Gastrocnemius medialis (tissue), 4 donors: ENCODE measurements around the gene ALB. TPM values are rescaled to one million over a fixed set of nuclear protein-coding genes. Genes with fewer than 3 reads are reported as not detected.

Experiments
- ATAC-seq, 2 donors: fragments of 150-250 bp; one replicate each; pipeline ENCODE4 v1.9.1; 2016
- DNase-seq, 2 donors: peaks; one replicate each; pipeline ENCODE4 v3.0.0-alpha.2; 2019
- H3K27ac ChIP-seq, 4 donors: fragments of 200-600 bp; sonication (generic); 1 replicate in 1 of 4; 2 replicates in 3 of 4; pipeline ENCODE4 v1.5.1; 2016 to 2018; ENCODE audit warnings: mild to moderate bottlenecking in 2 of 4, moderate library complexity in 1 of 4
- H3K27me3 ChIP-seq, 3 donors: fragments of 200-600 bp; sonication (generic) in 2 of 3; 1 replicate in 1 of 3; 2 replicates in 2 of 3; pipeline versions ENCODE4 v1.5.1 to v1.6.0; 2016 to 2019; ENCODE audit warnings: mild to moderate bottlenecking in 1 of 3, moderate library complexity in 1 of 3
- H3K36me3 ChIP-seq, 2 donors: fragments of 200-600 bp; sonication (generic) in 1 of 2; one replicate each; pipeline ENCODE4 v1.5.1; 2017 to 2018
- H3K4me1 ChIP-seq, 2 donors: fragments of 200-600 bp; sonication (generic) in 1 of 2; one replicate each; pipeline ENCODE4 v1.5.1; 2016 to 2017; ENCODE audit warnings: mild to moderate bottlenecking in 2 of 2
- H3K4me3 ChIP-seq, 4 donors: fragments of 200-600 bp; sonication (generic) in 3 of 4; 1 replicate in 1 of 4; 2 replicates in 3 of 4; pipeline ENCODE4 v1.5.1; 2016 to 2019; ENCODE audit warnings: mild to moderate bottlenecking in 2 of 4
- H3K9me3 ChIP-seq, 3 donors: fragments of 200-600 bp; sonication (generic) in 2 of 3; 1 replicate in 1 of 3; 2 replicates in 2 of 3; pipeline ENCODE4 v1.5.1; 2016 to 2019
- POLR2A ChIP-seq, 2 donors: fragments of 450-650 bp; IDR thresholded peaks; one replicate each; pipeline ENCODE4 v1.6.1; 2017; ENCODE audit warnings: antibody characterized with exemption in 2 of 2, mild to moderate bottlenecking in 2 of 2, moderate library complexity in 2 of 2
- in situ Hi-C, 4 donors: fragments of 200-750 bp; cut with MboI; loops; one replicate each; pipeline versions ENCODE4 v1.15.0 to v1.8.0; 2017; ENCODE audit warnings: low sequenced_read_pairs in 4 of 4
- intact Hi-C: fragments of 100-400 bp; cut with DNase I; formaldehyde crosslinking; loops from one replicate; pipeline ENCODE4 v1.15.1; 2023; ENCODE audit warnings: low total_unique reads
- total RNA-seq, 4 donors: library from RNA; depleted of rRNA; stranded (reverse); fragments of >200 nt; gene quantifications; one replicate each; pipeline versions ENCODE4 v1.1.0 to v1.2.3, GENCODE V29; 2016
- TF ChIP-seq, protein P1 (sequence below), 5 experiments: fragments of 450-650 bp in 3 of 5; fragments of 200-600 bp in 2 of 5; sonication (generic) in 2 of 5; IDR thresholded peaks in 4 of 5; conservative IDR thresholded peaks in 1 of 5; 1 replicate in 4 of 5; 2 replicates in 1 of 5; pipeline ENCODE4 v1.5.1; 2016 to 2019; ENCODE audit warnings: antibody characterized with exemption in 5 of 5, mild to moderate bottlenecking in 3 of 5, moderate library complexity in 3 of 5

ALB gene
- total RNA-seq, 4 donors from 2014 or later = 67.3 to 166 TPM; not detected in 2

DNA sequence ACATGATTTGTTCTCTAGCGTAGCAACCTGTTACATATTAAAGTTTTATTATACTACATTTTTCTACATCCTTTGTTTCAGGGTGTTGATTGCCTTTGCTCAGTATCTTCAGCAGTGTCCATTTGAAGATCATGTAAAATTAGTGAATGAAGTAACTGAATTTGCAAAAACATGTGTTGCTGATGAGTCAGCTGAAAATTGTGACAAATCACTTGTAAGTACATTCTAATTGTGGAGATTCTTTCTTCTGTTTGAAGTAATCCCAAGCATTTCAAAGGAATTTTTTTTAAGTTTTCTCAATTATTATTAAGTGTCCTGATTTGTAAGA is 2.4 kb downstream of the ALB start:
- Histone ChIP-seq H3K36me3 (no peaks in the 10 kb centered on the region), H3K27ac (no peak overlapping the region), H3K27me3 (no peaks in the 10 kb centered on the region), H3K4me1 (no peaks in the 10 kb centered on the region), H3K9me3 (no peaks in the 10 kb centered on the region), H3K4me3 (no peak overlapping the region)
- intact Hi-C loops = no loop called here
- ATAC-seq (no peak), DNase-seq (no peak)
- no peak for TF ChIP-seq POLR2A (IDR thresholded peaks at IDR 0.05)
- TF ChIP-seq, protein P1, sequence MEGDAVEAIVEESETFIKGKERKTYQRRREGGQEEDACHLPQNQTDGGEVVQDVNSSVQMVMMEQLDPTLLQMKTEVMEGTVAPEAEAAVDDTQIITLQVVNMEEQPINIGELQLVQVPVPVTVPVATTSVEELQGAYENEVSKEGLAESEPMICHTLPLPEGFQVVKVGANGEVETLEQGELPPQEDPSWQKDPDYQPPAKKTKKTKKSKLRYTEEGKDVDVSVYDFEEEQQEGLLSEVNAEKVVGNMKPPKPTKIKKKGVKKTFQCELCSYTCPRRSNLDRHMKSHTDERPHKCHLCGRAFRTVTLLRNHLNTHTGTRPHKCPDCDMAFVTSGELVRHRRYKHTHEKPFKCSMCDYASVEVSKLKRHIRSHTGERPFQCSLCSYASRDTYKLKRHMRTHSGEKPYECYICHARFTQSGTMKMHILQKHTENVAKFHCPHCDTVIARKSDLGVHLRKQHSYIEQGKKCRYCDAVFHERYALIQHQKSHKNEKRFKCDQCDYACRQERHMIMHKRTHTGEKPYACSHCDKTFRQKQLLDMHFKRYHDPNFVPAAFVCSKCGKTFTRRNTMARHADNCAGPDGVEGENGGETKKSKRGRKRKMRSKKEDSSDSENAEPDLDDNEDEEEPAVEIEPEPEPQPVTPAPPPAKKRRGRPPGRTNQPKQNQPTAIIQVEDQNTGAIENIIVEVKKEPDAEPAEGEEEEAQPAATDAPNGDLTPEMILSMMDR (IDR thresholded peaks at IDR 0.05 in 4 of 5, conservative IDR thresholded peaks at IDR 0.05 in 1 of 5) = no peak
- in situ Hi-C loops = no loop called here

DNA sequence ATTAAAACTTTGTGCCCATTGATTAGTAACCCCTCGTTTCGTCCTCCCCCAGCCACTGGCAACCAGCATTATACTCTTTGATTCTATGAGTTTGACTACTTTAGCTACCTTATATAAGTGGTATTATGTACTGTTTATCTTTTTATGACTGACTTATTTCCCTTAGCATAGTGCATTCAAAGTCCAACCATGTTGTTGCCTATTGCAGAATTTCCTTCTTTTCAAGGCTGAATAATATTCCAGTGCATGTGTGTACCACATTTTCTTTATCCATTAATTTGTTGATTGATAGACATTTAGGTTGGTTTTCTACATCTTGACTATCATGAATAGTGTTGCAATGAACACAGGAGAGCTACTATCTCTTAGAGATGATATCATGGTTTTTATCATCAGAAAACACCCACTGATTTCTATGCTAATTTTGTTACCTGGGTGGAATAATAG is 3.2 kb downstream of the ALB start:
- no peak for TF ChIP-seq POLR2A (IDR thresholded peaks at IDR 0.05)
- TF ChIP-seq, protein P1 (IDR thresholded peaks at IDR 0.05 in 4 of 5, conservative IDR thresholded peaks at IDR 0.05 in 1 of 5) = no peak
- Histone ChIP-seq H3K9me3 (no peaks in the 10 kb centered on the region), H3K4me1 (no peaks in the 10 kb centered on the region), H3K4me3 (no peak overlapping the region), H3K27ac (no peak overlapping the region), H3K36me3 (no peaks in the 10 kb centered on the region), H3K27me3 (no peaks in the 10 kb centered on the region)
- ATAC-seq = no peak
- intact Hi-C loops (no loop called here), in situ Hi-C loops (no loop called here)
- DNase-seq = no peak

DNA sequence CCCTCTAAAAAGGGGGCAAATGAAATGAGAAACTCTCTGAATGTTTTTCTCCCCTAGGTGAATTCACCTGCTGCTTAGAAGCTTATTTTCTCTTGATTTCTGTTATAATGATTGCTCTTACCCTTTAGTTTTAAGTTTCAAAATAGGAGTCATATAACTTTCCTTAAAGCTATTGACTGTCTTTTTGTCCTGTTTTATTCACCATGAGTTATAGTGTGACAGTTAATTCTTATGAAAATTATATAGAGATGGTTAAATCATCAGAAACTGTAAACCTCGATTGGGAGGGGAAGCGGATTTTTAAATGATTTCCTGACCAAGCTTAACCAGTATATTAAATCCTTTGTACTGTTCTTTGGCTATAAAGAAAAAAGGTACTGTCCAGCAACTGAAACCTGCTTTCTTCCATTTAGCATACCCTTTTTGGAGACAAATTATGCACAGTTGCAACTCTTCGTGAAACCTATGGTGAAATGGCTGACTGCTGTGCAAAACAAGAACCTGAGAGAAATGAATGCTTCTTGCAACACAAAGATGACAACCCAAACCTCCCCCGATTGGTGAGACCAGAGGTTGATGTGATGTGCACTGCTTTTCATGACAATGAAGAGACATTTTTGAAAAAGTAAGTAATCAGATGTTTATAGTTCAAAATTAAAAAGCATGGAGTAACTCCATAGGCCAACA is 4.2 kb downstream of the ALB start:
- Histone ChIP-seq H3K27me3 (no peaks in the 10 kb centered on the region), H3K27ac (no peak overlapping the region), H3K9me3 (no peaks in the 10 kb centered on the region), H3K36me3 (no peaks in the 10 kb centered on the region), H3K4me3 (no peak overlapping the region), H3K4me1 (no peaks in the 10 kb centered on the region)
- intact Hi-C loops (no loop called here), in situ Hi-C loops (no loop called here)
- TF ChIP-seq, protein P1 (IDR thresholded peaks at IDR 0.05 in 4 of 5, conservative IDR thresholded peaks at IDR 0.05 in 1 of 5) = no peak
- TF ChIP-seq POLR2A (IDR thresholded peaks at IDR 0.05) = no peak
- ATAC-seq = no peak
- no peak for DNase-seq

DNA sequence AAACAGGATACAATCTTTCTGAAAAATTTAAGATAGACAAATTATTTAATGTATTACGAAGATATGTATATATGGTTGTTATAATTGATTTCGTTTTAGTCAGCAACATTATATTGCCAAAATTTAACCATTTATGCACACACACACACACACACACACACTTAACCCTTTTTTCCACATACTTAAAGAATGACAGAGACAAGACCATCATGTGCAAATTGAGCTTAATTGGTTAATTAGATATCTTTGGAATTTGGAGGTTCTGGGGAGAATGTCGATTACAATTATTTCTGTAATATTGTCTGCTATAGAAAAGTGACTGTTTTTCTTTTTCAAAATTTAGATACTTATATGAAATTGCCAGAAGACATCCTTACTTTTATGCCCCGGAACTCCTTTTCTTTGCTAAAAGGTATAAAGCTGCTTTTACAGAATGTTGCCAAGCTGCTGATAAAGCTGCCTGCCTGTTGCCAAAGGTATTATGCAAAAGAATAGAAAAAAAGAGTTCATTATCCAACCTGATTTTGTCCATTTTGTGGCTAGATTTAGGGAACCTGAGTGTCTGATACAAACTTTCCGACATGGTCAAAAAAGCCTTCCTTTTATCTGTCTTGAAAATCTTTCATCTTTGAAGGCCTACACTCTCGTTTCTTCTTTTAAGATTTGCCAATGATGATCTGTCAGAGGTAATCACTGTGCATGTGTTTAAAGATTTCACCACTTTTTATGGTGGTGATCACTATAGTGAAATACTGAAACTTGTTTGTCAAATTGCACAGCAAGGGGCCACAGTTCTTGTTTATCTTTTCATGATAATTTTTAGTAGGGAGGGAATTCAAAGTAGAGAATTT is 5.2 kb downstream of the ALB start:
- intact Hi-C loops (no loop called here), in situ Hi-C loops (no loop called here)
- Histone ChIP-seq H3K36me3 (no peaks in the 10 kb centered on the region), H3K9me3 (no peaks in the 10 kb centered on the region), H3K27me3 (no peaks in the 10 kb centered on the region), H3K4me1 (no peaks in the 10 kb centered on the region), H3K4me3 (no peak overlapping the region), H3K27ac (no peak overlapping the region)
- ATAC-seq (no peak), DNase-seq (no peak)
- TF ChIP-seq, protein P1 (IDR thresholded peaks at IDR 0.05 in 4 of 5, conservative IDR thresholded peaks at IDR 0.05 in 1 of 5) = no peak
- TF ChIP-seq POLR2A (IDR thresholded peaks at IDR 0.05) = no peak
